HG02623 (cell line): ENCODE data around the gene PDZRN3.

Source experiments
- ATAC-seq: cut with Tn5 transposase; IDR thresholded peaks from one replicate; pipeline ENCODE4 v1.9.1; 2021; ENCODE audit warnings: moderate library complexity; ENCODE audit not compliant: unreplicated experiment

Gene PDZRN3

GRCh38 chr3:73559749-73560148 lies 65.0 kb downstream of the PDZRN3 start:
- ATAC-seq = no peak

- ATAC-seq = no peak
Observed at GRCh38 chr3:73558727-73559075, 66.0 kb downstream of the PDZRN3 start.

- ATAC-seq = no peak
Observed at GRCh38 chr3:73557986-73558726, 66.6 kb downstream of the PDZRN3 start.

- no peak for ATAC-seq
Observed at GRCh38 chr3:73556520-73557372, 68.0 kb downstream of the PDZRN3 start.

GRCh38 chr3:73555076-73555475 lies 69.7 kb downstream of the PDZRN3 start:
- no peak for ATAC-seq

GRCh38 chr3:73552700-73553099 lies 72.0 kb downstream of the PDZRN3 start:
- ATAC-seq = no peak

GRCh38 chr3:73550032-73550431 lies 74.7 kb downstream of the PDZRN3 start:
- ATAC-seq = no peak

- ATAC-seq = no peak
Observed at GRCh38 chr3:73549051-73549600, 75.6 kb downstream of the PDZRN3 start.

- no peak for ATAC-seq
Observed at GRCh38 chr3:73548436-73548835, 76.3 kb downstream of the PDZRN3 start.

- ATAC-seq = no peak
Observed at GRCh38 chr3:73547427-73548248, 77.1 kb downstream of the PDZRN3 start.

- no peak for ATAC-seq
Observed at GRCh38 chr3:73546961-73547360, 77.8 kb downstream of the PDZRN3 start.

GRCh38 chr3:73543412-73543811 lies 81.3 kb downstream of the PDZRN3 start:
- ATAC-seq = no peak

- ATAC-seq = no peak
Observed at GRCh38 chr3:73542136-73542535, 82.6 kb downstream of the PDZRN3 start.

- no peak for ATAC-seq
Observed at GRCh38 chr3:73540969-73541740, 83.6 kb downstream of the PDZRN3 start.

GRCh38 chr3:73538486-73538885 lies 86.3 kb downstream of the PDZRN3 start:
- ATAC-seq = no peak

GRCh38 chr3:73536952-73537351 lies 87.8 kb downstream of the PDZRN3 start:
- no peak for ATAC-seq

GRCh38 chr3:73536336-73536895 lies 88.3 kb downstream of the PDZRN3 start:
- no peak for ATAC-seq

GRCh38 chr3:73535931-73536330 lies 88.8 kb downstream of the PDZRN3 start:
- ATAC-seq = no peak

- ATAC-seq = no peak
Observed at GRCh38 chr3:73535137-73535536, 89.6 kb downstream of the PDZRN3 start.

- no peak for ATAC-seq
Observed at GRCh38 chr3:73530022-73530396, 94.7 kb downstream of the PDZRN3 start.
